ENCODE measurements around the gene SOAT2.

DNA sequence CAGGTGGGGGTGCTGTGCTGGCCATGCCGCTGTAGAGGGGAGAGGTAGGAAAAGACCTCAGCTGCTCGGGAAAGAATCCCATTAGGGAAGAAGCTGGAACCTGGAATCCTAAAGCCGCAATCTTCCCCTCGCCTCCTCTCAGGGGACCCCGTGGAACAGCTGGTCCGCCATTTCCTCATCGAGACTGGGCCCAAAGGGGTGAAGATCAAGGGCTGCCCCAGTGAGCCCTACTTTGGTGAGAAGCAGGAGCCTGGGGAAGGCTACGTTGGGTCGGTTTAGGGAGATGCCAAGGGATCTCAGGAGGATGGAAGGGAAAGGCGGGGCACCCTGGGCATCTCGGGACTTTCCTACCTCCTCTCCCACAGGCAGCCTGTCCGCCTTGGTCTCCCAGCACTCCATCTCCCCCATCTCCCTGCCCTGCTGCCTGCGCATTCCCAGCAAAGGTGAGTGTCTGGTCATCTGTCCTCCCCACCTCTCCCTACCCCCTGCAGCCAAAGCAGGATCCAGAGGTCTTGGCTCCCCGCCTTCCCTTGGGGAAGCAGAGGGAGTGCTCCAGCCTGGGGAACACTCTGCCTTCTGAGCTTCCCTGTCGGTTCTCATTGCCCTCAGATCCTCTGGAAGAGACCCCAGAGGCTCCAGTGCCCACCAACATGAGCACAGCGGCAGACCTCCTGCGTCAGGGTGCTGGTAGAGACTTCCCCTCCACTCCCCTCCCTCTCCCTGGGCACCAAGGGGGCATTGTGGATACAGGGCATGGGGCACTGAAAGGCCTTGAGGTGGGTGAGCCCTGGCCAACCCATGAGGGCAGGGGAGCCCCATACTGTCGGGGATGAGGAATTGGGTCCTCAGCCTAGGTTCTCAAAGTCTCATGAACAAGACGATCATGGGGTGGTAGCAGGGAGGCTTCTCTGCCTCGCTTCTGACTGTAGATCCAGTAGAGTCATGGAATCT lies 41.0 kb upstream of the SOAT2 start:
- TF ChIP-seq EP300 (IDR thresholded peaks at IDR 0.05; ENCODE audit: borderline replicate concordance) (no peak), EGR1 (IDR thresholded peaks at IDR 0.05) (no peak), CEBPB (IDR thresholded peaks at IDR 0.05) (no peak), RAD21 (IDR thresholded peaks at IDR 0.05; ENCODE audit: low read depth) (no peak), TAF1 (IDR thresholded peaks at IDR 0.05; ENCODE audit: low read depth) (no peak), FOXM1 (IDR thresholded peaks at IDR 0.05; ENCODE audit: borderline replicate concordance, low read depth) (no peak), ZBTB7A (IDR thresholded peaks at IDR 0.05; ENCODE audit: low read depth) (no peak), NFIC (IDR thresholded peaks at IDR 0.05) (no peak), YY1 (IDR thresholded peaks at IDR 0.05; ENCODE audit: low read depth) (no peak), CREB1 (IDR thresholded peaks at IDR 0.05; ENCODE audit: low read depth) (no peak)
- TF ChIP-seq, protein P1, sequence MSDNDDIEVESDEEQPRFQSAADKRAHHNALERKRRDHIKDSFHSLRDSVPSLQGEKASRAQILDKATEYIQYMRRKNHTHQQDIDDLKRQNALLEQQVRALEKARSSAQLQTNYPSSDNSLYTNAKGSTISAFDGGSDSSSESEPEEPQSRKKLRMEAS (IDR thresholded peaks at IDR 0.05) = no peak
- TF ChIP-seq, protein P2, sequence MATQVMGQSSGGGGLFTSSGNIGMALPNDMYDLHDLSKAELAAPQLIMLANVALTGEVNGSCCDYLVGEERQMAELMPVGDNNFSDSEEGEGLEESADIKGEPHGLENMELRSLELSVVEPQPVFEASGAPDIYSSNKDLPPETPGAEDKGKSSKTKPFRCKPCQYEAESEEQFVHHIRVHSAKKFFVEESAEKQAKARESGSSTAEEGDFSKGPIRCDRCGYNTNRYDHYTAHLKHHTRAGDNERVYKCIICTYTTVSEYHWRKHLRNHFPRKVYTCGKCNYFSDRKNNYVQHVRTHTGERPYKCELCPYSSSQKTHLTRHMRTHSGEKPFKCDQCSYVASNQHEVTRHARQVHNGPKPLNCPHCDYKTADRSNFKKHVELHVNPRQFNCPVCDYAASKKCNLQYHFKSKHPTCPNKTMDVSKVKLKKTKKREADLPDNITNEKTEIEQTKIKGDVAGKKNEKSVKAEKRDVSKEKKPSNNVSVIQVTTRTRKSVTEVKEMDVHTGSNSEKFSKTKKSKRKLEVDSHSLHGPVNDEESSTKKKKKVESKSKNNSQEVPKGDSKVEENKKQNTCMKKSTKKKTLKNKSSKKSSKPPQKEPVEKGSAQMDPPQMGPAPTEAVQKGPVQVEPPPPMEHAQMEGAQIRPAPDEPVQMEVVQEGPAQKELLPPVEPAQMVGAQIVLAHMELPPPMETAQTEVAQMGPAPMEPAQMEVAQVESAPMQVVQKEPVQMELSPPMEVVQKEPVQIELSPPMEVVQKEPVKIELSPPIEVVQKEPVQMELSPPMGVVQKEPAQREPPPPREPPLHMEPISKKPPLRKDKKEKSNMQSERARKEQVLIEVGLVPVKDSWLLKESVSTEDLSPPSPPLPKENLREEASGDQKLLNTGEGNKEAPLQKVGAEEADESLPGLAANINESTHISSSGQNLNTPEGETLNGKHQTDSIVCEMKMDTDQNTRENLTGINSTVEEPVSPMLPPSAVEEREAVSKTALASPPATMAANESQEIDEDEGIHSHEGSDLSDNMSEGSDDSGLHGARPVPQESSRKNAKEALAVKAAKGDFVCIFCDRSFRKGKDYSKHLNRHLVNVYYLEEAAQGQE (IDR thresholded peaks at IDR 0.05; ENCODE audit: low read depth) = no peak
